Right lobe of liver (tissue), 4 donors: ENCODE data around the gene ANLN.

Source experiments
- POLR2A ChIP-seq: fragments of 450-650 bp; IDR thresholded peaks from one replicate; pipeline ENCODE4 v1.6.1; 2017; ENCODE audit warnings: antibody characterized with exemption, mild to moderate bottlenecking
- TF ChIP-seq, protein P1 (sequence below), 4 donors: fragments of 200-600 bp in 3 of 4; fragments of 450-650 bp in 1 of 4; IDR thresholded peaks; one replicate each; pipeline versions ENCODE4 v1.5.1 to v1.8.0; 2016 to 2022; ENCODE audit warnings: antibody characterized with exemption in 4 of 4, mild to moderate bottlenecking in 2 of 4
- donor health status: DM: no; HTN: no; CAD: no.
- donor health status: DM: no; HTN: no; CAD: no.
- donor health status: DM: no; HTN: yes; CAD: no.

DNA sequence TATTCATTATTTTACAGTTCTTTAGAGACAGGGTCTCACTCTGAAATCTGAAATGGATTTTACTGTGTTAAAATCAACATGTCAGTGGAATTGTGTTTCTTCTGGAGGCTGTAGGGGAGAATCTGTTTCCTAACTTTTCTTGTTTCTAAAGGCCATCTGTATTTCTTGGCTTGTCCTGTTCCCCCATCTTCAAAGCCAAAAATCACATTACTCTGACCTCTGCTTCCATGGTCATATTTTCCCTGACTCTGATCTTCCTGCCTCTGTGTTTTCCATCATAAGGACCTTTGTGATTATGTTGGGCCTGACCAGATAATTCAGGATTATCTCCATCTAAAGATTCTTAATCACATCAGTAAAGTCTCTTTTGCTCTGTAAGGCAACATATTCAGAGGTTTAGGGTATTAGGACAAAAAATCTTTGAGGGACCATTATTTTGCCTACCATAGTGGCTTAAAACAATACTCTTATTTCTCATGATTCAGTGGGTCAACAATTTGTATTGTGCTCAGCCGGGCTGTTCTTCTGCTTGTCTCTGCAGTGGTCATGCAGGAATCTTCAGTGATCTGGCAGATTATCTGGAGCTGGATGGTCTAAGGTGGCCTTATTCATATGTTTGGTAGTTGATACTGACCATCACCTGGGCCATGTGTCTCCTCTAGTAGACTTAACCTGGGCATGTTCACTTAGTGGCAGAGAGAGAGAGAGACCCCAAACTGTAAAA is 5.7 kb downstream of the ANLN start:
- TF ChIP-seq, protein P1, sequence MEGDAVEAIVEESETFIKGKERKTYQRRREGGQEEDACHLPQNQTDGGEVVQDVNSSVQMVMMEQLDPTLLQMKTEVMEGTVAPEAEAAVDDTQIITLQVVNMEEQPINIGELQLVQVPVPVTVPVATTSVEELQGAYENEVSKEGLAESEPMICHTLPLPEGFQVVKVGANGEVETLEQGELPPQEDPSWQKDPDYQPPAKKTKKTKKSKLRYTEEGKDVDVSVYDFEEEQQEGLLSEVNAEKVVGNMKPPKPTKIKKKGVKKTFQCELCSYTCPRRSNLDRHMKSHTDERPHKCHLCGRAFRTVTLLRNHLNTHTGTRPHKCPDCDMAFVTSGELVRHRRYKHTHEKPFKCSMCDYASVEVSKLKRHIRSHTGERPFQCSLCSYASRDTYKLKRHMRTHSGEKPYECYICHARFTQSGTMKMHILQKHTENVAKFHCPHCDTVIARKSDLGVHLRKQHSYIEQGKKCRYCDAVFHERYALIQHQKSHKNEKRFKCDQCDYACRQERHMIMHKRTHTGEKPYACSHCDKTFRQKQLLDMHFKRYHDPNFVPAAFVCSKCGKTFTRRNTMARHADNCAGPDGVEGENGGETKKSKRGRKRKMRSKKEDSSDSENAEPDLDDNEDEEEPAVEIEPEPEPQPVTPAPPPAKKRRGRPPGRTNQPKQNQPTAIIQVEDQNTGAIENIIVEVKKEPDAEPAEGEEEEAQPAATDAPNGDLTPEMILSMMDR (IDR thresholded peaks at IDR 0.05): no peak
- TF ChIP-seq POLR2A: no peak
